GM23338 (cell line): ENCODE data around the gene PTF1A.

Source experiments
- EZH2 ChIP-seq: fragments of 200-600 bp; sonication (generic); IDR thresholded peaks from one replicate; pipeline ENCODE4 v1.8.0; 2017; ENCODE audit warnings: antibody characterized with exemption, mild to moderate bottlenecking, low read depth; ENCODE audit not compliant: unreplicated experiment
- EZH2phosphoT487 ChIP-seq: fragments of 200-600 bp; sonication (generic); IDR thresholded peaks from one replicate; pipeline ENCODE4 v1.8.1; 2018; ENCODE audit warnings: antibody characterized with exemption; ENCODE audit not compliant: unreplicated experiment
- NANOG ChIP-seq: IDR thresholded peaks from 2 replicates; pipeline ENCODE4 v1.6.1; 2016; ENCODE audit warnings: antibody characterized with exemption, borderline replicate concordance
- POLR2AphosphoS5 ChIP-seq: IDR thresholded peaks from 2 replicates; pipeline ENCODE4 v1.6.1; 2016; ENCODE audit warnings: antibody characterized with exemption, low read depth
- ZNF114 ChIP-seq: fragments of 250-450 bp; sonication (Bioruptor Pico); IDR thresholded peaks from 2 replicates; pipeline ENCODE4 v1.5.0; 2020; ENCODE audit warnings: mild to moderate bottlenecking, moderate library complexity
- ZNF331 ChIP-seq: fragments of 250-450 bp; sonication (Bioruptor Pico); IDR thresholded peaks from 2 replicates; pipeline ENCODE4 v1.5.0; 2020; ENCODE audit warnings: low read depth, mild to moderate bottlenecking, moderate library complexity
- TF ChIP-seq, protein P1 (sequence below): IDR thresholded peaks from one replicate; pipeline ENCODE4 v1.6.1; 2018; ENCODE audit warnings: antibody characterized with exemption; ENCODE audit not compliant: unreplicated experiment
- TF ChIP-seq, protein P2 (sequence below), 2 experiments: fragments of 200-600 bp in 1 of 2; sonication (generic) in 1 of 2; conservative IDR thresholded peaks; 2 replicates each; pipeline versions ENCODE4 v1.5.1 to v1.6.1; 2016 to 2017; ENCODE audit warnings: antibody characterized with exemption in 2 of 2, low read depth in 2 of 2, mild to moderate bottlenecking in 2 of 2, moderate library complexity in 1 of 2
- TF ChIP-seq, protein P3 (sequence below): IDR thresholded peaks from 2 replicates; pipeline ENCODE4 v1.6.1; 2016; ENCODE audit warnings: antibody characterized with exemption
- TF ChIP-seq, protein P4 (sequence below): fragments of 250-450 bp; sonication (Bioruptor Pico); IDR thresholded peaks from 2 replicates; pipeline ENCODE4 v1.5.0; 2020; ENCODE audit warnings: mild to moderate bottlenecking, moderate library complexity

DNA sequence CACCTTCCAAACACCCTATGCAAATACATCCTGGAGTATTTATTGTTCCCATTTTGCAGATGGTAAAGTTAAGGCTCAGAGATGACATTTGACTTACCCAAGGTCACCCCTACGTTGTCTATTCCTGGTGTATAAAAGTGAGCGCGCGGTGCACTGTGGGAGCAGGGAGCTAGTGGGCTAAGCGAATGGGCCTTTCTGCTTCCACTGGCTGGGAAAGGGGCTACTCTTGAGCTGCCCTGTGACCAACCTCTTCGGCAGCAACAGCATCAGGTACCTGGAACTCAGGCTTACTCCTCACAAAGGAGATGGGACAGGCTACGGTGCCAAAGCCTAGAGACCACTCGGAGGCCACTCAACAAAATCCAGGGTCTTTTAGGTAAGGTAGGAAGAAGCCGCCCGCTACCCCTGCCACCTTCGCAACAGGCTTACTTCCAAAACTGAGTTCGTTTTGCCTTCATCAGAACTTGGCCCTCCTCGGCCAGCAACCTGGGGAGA, 2.4 kb downstream of the PTF1A start:
- TF ChIP-seq POLR2AphosphoS5 (no peak), EZH2 (peak; percentile 93), ZNF331 (CRISPR knock-in tag) (no peak), EZH2phosphoT487 (no peak), NANOG (no peak), ZNF114 (no peak)
- TF ChIP-seq, protein P1, sequence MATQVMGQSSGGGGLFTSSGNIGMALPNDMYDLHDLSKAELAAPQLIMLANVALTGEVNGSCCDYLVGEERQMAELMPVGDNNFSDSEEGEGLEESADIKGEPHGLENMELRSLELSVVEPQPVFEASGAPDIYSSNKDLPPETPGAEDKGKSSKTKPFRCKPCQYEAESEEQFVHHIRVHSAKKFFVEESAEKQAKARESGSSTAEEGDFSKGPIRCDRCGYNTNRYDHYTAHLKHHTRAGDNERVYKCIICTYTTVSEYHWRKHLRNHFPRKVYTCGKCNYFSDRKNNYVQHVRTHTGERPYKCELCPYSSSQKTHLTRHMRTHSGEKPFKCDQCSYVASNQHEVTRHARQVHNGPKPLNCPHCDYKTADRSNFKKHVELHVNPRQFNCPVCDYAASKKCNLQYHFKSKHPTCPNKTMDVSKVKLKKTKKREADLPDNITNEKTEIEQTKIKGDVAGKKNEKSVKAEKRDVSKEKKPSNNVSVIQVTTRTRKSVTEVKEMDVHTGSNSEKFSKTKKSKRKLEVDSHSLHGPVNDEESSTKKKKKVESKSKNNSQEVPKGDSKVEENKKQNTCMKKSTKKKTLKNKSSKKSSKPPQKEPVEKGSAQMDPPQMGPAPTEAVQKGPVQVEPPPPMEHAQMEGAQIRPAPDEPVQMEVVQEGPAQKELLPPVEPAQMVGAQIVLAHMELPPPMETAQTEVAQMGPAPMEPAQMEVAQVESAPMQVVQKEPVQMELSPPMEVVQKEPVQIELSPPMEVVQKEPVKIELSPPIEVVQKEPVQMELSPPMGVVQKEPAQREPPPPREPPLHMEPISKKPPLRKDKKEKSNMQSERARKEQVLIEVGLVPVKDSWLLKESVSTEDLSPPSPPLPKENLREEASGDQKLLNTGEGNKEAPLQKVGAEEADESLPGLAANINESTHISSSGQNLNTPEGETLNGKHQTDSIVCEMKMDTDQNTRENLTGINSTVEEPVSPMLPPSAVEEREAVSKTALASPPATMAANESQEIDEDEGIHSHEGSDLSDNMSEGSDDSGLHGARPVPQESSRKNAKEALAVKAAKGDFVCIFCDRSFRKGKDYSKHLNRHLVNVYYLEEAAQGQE = no peak
- TF ChIP-seq, protein P2, sequence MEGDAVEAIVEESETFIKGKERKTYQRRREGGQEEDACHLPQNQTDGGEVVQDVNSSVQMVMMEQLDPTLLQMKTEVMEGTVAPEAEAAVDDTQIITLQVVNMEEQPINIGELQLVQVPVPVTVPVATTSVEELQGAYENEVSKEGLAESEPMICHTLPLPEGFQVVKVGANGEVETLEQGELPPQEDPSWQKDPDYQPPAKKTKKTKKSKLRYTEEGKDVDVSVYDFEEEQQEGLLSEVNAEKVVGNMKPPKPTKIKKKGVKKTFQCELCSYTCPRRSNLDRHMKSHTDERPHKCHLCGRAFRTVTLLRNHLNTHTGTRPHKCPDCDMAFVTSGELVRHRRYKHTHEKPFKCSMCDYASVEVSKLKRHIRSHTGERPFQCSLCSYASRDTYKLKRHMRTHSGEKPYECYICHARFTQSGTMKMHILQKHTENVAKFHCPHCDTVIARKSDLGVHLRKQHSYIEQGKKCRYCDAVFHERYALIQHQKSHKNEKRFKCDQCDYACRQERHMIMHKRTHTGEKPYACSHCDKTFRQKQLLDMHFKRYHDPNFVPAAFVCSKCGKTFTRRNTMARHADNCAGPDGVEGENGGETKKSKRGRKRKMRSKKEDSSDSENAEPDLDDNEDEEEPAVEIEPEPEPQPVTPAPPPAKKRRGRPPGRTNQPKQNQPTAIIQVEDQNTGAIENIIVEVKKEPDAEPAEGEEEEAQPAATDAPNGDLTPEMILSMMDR (conservative IDR thresholded peaks at IDR 0.05; ENCODE audit: low read depth in 2 of 2) = no peak
- TF ChIP-seq, protein P3, sequence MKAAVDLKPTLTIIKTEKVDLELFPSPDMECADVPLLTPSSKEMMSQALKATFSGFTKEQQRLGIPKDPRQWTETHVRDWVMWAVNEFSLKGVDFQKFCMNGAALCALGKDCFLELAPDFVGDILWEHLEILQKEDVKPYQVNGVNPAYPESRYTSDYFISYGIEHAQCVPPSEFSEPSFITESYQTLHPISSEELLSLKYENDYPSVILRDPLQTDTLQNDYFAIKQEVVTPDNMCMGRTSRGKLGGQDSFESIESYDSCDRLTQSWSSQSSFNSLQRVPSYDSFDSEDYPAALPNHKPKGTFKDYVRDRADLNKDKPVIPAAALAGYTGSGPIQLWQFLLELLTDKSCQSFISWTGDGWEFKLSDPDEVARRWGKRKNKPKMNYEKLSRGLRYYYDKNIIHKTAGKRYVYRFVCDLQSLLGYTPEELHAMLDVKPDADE = no peak
- TF ChIP-seq, protein P4, sequence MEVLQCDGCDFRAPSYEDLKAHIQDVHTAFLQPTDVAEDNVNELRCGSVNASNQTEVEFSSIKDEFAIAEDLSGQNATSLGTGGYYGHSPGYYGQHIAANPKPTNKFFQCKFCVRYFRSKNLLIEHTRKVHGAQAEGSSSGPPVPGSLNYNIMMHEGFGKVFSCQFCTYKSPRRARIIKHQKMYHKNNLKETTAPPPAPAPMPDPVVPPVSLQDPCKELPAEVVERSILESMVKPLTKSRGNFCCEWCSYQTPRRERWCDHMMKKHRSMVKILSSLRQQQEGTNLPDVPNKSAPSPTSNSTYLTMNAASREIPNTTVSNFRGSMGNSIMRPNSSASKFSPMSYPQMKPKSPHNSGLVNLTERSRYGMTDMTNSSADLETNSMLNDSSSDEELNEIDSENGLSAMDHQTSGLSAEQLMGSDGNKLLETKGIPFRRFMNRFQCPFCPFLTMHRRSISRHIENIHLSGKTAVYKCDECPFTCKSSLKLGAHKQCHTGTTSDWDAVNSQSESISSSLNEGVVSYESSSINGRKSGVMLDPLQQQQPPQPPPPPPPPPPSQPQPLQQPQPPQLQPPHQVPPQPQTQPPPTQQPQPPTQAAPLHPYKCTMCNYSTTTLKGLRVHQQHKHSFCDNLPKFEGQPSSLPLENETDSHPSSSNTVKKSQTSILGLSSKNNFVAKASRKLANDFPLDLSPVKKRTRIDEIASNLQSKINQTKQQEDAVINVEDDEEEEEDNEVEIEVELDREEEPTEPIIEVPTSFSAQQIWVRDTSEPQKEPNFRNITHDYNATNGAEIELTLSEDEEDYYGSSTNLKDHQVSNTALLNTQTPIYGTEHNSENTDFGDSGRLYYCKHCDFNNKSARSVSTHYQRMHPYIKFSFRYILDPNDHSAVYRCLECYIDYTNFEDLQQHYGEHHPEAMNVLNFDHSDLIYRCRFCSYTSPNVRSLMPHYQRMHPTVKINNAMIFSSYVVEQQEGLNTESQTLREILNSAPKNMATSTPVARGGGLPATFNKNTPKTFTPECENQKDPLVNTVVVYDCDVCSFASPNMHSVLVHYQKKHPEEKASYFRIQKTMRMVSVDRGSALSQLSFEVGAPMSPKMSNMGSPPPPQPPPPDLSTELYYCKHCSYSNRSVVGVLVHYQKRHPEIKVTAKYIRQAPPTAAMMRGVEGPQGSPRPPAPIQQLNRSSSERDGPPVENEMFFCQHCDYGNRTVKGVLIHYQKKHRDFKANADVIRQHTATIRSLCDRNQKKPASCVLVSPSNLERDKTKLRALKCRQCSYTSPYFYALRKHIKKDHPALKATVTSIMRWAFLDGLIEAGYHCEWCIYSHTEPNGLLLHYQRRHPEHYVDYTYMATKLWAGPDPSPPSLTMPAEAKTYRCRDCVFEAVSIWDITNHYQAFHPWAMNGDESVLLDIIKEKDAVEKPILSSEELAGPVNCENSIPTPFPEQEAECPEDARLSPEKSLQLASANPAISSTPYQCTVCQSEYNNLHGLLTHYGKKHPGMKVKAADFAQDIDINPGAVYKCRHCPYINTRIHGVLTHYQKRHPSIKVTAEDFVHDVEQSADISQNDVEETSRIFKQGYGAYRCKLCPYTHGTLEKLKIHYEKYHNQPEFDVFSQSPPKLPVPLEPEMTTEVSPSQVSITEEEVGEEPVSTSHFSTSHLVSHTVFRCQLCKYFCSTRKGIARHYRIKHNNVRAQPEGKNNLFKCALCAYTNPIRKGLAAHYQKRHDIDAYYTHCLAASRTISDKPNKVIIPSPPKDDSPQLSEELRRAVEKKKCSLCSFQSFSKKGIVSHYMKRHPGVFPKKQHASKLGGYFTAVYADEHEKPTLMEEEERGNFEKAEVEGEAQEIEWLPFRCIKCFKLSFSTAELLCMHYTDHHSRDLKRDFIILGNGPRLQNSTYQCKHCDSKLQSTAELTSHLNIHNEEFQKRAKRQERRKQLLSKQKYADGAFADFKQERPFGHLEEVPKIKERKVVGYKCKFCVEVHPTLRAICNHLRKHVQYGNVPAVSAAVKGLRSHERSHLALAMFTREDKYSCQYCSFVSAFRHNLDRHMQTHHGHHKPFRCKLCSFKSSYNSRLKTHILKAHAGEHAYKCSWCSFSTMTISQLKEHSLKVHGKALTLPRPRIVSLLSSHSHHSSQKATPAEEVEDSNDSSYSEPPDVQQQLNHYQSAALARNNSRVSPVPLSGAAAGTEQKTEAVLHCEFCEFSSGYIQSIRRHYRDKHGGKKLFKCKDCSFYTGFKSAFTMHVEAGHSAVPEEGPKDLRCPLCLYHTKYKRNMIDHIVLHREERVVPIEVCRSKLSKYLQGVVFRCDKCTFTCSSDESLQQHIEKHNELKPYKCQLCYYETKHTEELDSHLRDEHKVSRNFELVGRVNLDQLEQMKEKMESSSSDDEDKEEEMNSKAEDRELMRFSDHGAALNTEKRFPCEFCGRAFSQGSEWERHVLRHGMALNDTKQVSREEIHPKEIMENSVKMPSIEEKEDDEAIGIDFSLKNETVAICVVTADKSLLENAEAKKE (CRISPR knock-in tag) = no peak
